ENCODE measurements around the gene C15orf39. TPM values are rescaled to one million over a fixed set of nuclear protein-coding genes. Genes with fewer than 3 reads are reported as not detected.
"Not testable (repeated sequence)": the region's sequence is repeated elsewhere in the genome, so short reads cannot be mapped to it uniquely, and the experiment has no call there.

C15orf39 gene
- total RNA-seq, 1 donor from 2014 or later, result 25.5 TPM

DNA sequence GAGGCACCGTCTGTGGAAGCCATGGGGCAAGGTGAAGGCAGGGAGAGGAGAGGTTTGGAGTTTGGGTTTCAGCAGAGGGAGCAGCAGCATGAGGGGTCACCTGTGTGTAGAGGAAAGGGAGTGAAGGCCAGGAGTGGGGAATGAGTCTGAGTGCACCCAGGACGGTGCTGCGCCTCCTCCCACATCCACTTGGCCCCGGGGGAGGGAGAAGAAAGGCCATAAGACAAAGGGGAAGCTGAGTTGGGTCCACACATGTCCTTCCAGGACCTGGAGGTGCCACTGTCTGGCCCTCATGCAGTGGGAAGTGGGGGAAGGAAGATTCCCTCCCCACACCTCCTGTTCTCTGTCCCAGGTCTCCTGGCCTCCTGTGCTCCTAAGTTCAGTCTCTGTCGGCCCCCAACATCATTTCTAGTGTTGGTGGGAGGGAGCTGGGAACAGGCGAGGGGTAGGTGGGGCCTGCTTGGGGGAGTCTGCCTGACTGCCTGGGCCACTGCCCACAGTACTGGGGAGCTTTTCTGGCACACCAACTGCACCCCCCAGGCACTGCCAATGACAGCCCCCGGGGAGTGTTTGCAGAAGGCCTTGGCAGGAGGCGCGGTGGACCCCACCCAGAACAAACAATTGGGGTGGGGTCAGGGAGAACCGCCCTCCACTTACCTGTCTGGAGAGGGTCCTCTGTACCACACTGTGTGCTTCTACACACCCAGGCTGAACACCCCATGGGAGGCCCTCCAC lies 23.6 kb downstream of the C15orf39 start:
- ATAC-seq; DNase-seq (ENCODE audit: low spot score); intact Hi-C loops (cut with DNase I): not testable (repeated sequence)

GRCh38 chr15:75225951-75226732 lies 24.5 kb downstream of the C15orf39 start:
- intact Hi-C loops (cut with DNase I), result no loop called here
- DNase-seq (ENCODE audit: low spot score) (no peak), ATAC-seq (no peak)

DNA sequence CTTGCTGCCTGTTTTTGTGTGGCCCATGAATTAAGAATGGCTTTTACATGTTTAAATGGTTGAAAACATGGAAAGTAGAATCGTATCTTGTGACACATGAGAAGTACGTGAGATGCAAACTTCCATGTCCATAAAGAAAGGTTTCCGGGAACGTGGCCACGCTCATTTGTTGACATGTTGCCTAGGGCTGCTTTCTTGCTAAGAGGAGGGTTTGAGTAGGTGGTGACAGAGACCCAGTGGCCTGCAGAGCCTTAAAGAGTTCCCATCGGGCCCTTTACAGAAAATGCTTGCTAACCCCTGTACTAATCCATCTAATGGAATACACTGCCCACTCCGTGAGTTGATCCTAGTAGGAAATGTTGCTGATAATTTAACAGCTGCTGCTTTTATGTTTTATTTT lies 25.4 kb downstream of the C15orf39 start:
- intact Hi-C loops (cut with DNase I); ATAC-seq; DNase-seq (ENCODE audit: low spot score): not testable (repeated sequence)

DNA sequence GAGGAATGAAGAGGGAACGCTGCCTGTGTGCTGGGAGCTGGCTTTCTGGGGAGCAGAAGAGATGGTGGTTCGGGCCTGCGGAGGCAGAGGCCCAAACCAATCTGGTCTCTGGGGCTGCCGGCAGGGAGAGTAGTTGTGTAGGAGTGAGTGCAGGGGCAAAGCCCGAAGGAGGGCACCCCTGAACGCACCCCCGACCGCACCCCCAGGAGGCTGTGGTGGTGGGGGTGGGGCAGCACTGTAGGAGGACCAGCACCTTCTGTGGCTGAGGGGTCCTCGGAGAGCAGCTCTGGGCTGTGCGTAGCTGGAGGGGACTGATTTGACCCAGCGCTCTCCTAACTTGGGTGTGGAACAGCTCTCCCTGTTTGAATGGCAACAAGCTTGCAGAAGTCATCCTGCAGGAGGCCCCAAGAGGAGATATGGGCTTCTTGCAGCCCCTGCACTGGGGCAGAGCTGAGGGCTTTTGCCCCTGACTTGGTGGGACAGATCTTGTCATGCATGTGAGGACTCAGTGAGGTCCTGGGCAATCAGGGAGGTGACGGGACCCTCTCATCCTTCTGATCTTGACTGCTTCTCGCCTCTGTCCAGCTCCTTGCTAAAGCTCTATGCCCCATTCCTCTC lies 26.1 kb downstream of the C15orf39 start:
- ATAC-seq, result no peak
- intact Hi-C loops (cut with DNase I), result no loop called here
- DNase-seq (ENCODE audit: low spot score), result no peak

GRCh38 chr15:75228787-75229186 lies 27.1 kb downstream of the C15orf39 start:
- intact Hi-C loops (cut with DNase I), result no loop called here
- ATAC-seq (no peak), DNase-seq (ENCODE audit: low spot score) (no peak)

- ATAC-seq (no peak), DNase-seq (ENCODE audit: low spot score) (no peak)
- intact Hi-C loops (cut with DNase I), result no loop called here
Measured at GRCh38 chr15:75229191-75230015, 27.7 kb downstream of the C15orf39 start.

- intact Hi-C loops (cut with DNase I), result no loop called here
- ATAC-seq (no peak), DNase-seq (ENCODE audit: low spot score) (no peak)
Measured at GRCh38 chr15:75230016-75230343, 28.3 kb downstream of the C15orf39 start.

DNA sequence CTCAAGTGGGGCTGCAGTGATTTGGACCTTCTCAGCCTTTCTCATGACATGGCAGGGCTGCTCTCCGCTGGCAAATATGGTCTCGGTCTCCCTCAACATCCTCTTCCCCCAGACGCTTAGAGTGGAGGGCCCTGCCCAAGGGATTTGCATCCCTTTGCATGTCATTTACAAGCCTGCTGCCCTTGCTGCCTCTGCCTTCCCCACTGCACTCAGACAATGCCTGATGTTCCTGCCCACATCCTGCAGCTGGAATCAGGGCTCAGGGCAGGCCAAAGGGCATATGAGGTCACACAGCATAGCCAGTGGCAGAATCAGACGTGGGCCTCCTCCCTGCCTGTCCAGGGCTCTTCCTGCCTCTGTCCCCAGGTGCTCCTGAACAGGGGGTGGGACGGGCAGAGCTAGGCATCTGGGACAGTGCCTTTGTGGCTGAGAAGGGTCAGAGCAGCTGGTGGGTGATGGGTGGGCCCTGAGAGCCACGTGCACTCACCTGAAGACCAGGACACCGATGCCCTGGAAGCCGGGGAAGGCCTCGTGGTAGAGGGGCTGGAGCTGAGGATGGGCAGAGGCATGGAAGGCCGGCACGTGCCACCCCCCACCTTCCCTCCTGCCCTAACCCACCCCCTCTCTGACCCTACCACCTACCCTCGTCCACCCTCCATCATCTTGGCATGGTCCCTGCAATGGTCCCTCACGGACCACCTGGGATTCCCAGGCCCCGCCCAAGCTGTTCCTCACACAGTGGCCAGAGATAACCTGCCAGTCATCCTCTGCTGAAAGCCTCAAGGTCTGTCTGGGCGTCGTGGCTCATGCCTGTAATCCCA lies 29.1 kb downstream of the C15orf39 start:
- no peak for ATAC-seq
- DNase-seq (ENCODE audit: low spot score), result no peak
- intact Hi-C loops (cut with DNase I), result no loop called here

DNA sequence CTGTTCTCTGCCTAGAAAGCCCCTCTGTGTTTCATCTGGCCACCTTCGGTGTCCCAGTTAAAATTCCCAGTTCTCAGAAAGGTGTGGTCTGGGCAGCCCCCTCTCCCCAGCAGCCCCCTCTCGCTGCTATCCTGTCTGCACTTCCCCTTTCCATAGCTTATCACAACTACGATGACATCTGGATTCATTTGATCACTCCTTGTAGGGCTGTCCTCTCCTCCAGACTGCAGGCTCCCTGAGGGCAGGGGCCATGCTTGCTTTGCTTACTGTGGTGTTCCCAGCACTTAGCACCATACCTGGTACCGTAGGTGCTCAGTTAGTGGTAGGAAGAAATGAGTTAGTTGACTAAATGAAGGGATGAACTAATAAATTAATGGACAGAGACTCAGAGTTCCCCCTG lies 30.2 kb downstream of the C15orf39 start:
- ATAC-seq (no peak), DNase-seq (ENCODE audit: low spot score) (no peak)
- intact Hi-C loops (cut with DNase I), result no loop called here

GRCh38 chr15:75232252-75232813 lies 30.7 kb downstream of the C15orf39 start:
- intact Hi-C loops (cut with DNase I), result no loop called here
- DNase-seq (ENCODE audit: low spot score) (no peak), ATAC-seq (no peak)

DNA sequence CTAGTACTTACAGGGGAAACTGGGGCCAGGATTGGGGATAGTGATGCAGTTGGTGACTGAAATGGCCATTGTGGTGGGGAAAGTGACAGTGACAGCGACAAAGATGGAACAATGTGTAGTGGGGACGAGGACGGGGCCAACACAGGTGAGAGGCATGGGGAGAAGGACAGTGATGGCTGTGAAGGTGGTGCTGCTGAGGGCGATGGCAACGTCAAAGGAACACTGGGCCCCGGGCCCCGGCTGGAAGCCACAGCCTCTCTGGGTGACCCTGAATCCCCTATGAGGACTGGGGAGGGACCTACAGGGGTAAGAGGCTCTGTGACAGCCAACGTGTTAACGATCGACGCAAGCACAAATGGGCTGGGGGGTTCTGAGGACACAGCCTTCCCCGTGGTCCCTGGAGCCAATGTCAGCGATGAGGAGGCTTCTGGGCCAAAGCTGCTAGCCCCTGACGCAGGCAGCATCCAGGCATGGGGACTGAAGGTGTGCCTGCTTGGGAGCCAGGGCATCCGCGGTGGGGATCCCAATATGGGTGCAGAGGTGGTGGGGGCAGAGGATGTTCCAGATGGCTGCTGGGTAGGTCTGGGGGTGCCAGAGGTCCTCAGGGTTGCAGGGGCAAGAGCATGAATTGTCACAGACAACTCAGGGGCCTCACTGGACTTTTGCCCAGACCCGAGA lies 31.3 kb downstream of the C15orf39 start:
- ATAC-seq (no peak), DNase-seq (ENCODE audit: low spot score) (no peak)
- intact Hi-C loops (cut with DNase I), result no loop called here

- ATAC-seq (no peak), DNase-seq (ENCODE audit: low spot score) (no peak)
- intact Hi-C loops (cut with DNase I), result no loop called here
Measured at GRCh38 chr15:75233504-75234190, 32.0 kb downstream of the C15orf39 start.

GRCh38 chr15:75234191-75234810 lies 32.6 kb downstream of the C15orf39 start:
- DNase-seq (ENCODE audit: low spot score), result no peak
- ATAC-seq, result no peak
- intact Hi-C loops (cut with DNase I), result no loop called here

- intact Hi-C loops (cut with DNase I), result no loop called here
- ATAC-seq (peak; percentile 9), DNase-seq (ENCODE audit: low spot score) (no peak)
Measured at GRCh38 chr15:75235051-75235673, 33.5 kb downstream of the C15orf39 start.

DNA sequence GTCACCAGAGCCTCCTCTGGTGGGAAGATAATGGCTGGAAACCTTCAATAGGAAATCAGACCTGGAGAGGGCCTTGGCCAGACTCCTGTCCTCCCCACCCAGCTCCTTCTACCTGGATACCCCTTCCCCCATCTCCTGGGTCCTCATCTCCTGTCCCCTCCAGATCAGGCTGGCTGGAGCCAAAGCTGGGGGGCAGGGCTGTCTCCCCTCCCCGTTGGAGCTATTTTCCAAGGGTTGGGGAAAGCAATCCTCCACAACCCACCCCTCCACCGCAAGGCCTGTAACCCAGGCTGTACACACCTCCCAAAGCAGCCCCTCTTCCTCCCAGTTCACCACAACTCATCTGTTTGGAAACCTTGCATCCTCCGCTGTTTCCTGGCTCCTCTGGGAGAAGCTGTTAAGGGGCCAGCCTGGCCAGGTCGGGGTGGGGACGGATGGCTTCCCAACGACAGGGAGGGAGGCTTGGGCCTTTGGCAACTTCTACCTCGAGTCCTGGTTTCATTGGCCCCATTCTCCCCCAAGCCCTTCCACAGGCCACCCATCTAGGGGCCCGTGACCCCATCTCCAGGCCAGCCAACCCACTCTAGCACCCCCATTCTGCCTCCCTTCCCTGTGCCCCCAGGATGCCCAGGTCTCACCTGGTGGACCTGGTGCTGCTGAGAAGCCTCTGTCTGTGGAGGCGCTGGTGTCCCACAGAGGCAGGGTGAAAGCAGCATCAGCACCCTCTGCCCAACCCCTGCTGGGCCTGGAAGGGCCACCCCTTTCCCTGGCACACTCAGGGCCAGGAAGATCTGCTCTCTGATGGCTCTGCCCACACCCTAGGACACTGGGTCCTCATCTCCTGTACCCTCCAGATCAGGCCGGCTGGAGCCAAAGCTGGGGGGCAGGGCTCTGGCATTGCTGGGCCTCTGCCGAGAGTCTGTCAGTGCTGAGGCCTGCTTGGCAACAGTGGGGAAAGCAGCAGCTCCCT lies 34.4 kb downstream of the C15orf39 start:
- DNase-seq (ENCODE audit: low spot score) (peak; percentile 39), ATAC-seq (no peak)
- intact Hi-C loops (cut with DNase I), result no loop called here
